Ishikawa (cell line): Measurements from ENCODE around the gene PHF19.

Source experiments
- CEBPB ChIP-seq: IDR thresholded peaks from 2 replicates; pipeline ENCODE4 v1.6.1; 2012
- CREB1 ChIP-seq: IDR thresholded peaks from 2 replicates; pipeline ENCODE4 v1.6.1; 2012; ENCODE audit warnings: low read depth
- EGR1 ChIP-seq: IDR thresholded peaks from 2 replicates; pipeline ENCODE4 v1.6.1; 2012
- EP300 ChIP-seq: IDR thresholded peaks from 2 replicates; pipeline ENCODE4 v1.6.1; 2012; ENCODE audit warnings: borderline replicate concordance
- FOXM1 ChIP-seq: IDR thresholded peaks from 2 replicates; pipeline ENCODE4 v1.6.1; 2012; ENCODE audit warnings: low read depth, borderline replicate concordance
- MAX ChIP-seq: IDR thresholded peaks from 2 replicates; pipeline ENCODE4 v1.6.1; 2012
- NFIC ChIP-seq: IDR thresholded peaks from 2 replicates; pipeline ENCODE4 v1.6.1; 2012
- RAD21 ChIP-seq: IDR thresholded peaks from 2 replicates; pipeline ENCODE4 v1.6.1; 2012; ENCODE audit warnings: low read depth
- TAF1 ChIP-seq: IDR thresholded peaks from 2 replicates; pipeline ENCODE4 v1.6.1; 2012; ENCODE audit warnings: low read depth, mild to moderate bottlenecking
- TCF12 ChIP-seq: IDR thresholded peaks from 2 replicates; pipeline ENCODE4 v1.6.1; 2012; ENCODE audit warnings: low read depth
- TEAD4 ChIP-seq: IDR thresholded peaks from 2 replicates; pipeline ENCODE4 v1.6.1; 2012
- YY1 ChIP-seq: IDR thresholded peaks from 2 replicates; pipeline ENCODE4 v1.6.1; 2012; ENCODE audit warnings: low read depth
- ZBTB7A ChIP-seq: IDR thresholded peaks from 2 replicates; pipeline ENCODE4 v1.6.1; 2012; ENCODE audit warnings: low read depth
- TF ChIP-seq, protein P1 (sequence below): IDR thresholded peaks from 2 replicates; pipeline ENCODE4 v1.6.1; 2012
- TF ChIP-seq, protein P2 (sequence below): IDR thresholded peaks from 2 replicates; pipeline ENCODE4 v1.6.1; 2012; ENCODE audit warnings: low read depth, mild to moderate bottlenecking

The PHF19 gene

DNA sequence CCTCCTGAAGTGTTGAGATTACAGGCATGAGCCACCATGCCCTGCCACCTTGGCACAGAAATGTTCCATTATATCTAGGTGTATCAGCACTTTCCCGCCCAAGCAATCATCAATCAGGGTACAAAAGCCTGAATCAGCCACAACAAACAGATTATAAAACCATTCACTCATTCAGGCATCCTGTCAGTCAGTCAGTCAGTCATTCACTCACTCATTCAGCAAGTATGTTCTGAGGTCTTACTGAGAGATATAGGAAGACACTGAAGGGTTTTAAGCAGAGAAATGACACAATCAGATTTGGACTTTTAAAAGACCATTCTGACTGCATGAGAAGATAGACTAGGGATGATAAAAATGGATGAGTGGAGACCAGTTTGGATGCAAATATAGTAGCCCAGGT is 47.3 kb downstream of the PHF19 start:
- TF ChIP-seq, protein P1, sequence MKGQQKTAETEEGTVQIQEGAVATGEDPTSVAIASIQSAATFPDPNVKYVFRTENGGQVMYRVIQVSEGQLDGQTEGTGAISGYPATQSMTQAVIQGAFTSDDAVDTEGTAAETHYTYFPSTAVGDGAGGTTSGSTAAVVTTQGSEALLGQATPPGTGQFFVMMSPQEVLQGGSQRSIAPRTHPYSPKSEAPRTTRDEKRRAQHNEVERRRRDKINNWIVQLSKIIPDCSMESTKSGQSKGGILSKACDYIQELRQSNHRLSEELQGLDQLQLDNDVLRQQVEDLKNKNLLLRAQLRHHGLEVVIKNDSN, result no peak

GRCh38 chr9:120820095-120820494 is 56.9 kb downstream of the PHF19 start:
- TF ChIP-seq TAF1 (no peak), CREB1 (no peak), MAX (no peak), RAD21 (no peak), TEAD4 (no peak), EGR1 (no peak), EP300 (no peak), FOXM1 (no peak), TCF12 (no peak), ZBTB7A (no peak), YY1 (no peak), NFIC (no peak), CEBPB (no peak)
- TF ChIP-seq, protein P1, result no peak
- TF ChIP-seq, protein P2, sequence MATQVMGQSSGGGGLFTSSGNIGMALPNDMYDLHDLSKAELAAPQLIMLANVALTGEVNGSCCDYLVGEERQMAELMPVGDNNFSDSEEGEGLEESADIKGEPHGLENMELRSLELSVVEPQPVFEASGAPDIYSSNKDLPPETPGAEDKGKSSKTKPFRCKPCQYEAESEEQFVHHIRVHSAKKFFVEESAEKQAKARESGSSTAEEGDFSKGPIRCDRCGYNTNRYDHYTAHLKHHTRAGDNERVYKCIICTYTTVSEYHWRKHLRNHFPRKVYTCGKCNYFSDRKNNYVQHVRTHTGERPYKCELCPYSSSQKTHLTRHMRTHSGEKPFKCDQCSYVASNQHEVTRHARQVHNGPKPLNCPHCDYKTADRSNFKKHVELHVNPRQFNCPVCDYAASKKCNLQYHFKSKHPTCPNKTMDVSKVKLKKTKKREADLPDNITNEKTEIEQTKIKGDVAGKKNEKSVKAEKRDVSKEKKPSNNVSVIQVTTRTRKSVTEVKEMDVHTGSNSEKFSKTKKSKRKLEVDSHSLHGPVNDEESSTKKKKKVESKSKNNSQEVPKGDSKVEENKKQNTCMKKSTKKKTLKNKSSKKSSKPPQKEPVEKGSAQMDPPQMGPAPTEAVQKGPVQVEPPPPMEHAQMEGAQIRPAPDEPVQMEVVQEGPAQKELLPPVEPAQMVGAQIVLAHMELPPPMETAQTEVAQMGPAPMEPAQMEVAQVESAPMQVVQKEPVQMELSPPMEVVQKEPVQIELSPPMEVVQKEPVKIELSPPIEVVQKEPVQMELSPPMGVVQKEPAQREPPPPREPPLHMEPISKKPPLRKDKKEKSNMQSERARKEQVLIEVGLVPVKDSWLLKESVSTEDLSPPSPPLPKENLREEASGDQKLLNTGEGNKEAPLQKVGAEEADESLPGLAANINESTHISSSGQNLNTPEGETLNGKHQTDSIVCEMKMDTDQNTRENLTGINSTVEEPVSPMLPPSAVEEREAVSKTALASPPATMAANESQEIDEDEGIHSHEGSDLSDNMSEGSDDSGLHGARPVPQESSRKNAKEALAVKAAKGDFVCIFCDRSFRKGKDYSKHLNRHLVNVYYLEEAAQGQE, result no peak

DNA sequence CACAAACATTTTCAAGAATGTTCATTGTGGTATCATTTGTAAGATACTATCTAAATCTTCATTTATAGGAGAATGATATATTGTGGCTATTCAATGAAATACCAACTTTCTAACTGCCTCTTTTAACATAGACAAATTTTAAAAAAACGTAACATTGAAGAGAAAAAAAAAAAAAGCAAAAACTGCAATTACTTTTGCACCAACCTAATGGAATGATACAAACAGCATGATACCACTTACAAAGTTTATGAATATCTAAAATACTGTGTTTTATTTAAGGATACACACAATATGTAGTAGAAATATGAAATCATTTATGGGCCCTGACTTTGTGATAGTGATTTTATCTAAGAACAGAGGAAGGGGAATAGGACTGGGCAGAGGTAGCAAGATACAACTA is 58.4 kb downstream of the PHF19 start:
- TF ChIP-seq MAX (no peak), TEAD4 (no peak), TAF1 (no peak), EP300 (no peak), NFIC (no peak)

GRCh38 chr9:120815075-120815474 is 61.9 kb downstream of the PHF19 start:
- TF ChIP-seq ZBTB7A (no peak), TAF1 (no peak), EGR1 (no peak), EP300 (no peak), YY1 (no peak), FOXM1 (no peak), CEBPB (no peak), MAX (no peak), CREB1 (no peak)
- TF ChIP-seq, protein P1, result no peak
- TF ChIP-seq, protein P2, result no peak

DNA sequence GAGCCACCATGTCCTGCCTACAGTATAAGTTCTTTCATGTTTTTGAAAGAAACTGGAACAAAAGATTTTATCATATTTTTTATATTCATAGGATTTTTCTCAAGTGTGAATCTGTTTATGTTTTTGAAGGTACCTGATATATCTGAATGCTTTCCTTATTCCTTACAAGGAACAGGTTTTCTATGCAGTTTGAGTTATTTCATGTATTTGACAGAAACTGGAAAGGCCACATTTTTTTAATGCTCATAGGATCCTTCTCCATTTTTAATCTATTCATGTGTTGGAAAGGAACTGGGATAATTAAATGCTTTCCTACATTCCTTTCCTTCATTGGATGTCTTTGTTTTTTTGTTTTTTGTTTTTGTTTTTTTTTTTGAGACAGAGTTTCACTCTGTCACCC is 68.1 kb downstream of the PHF19 start:
- TF ChIP-seq, protein P1, result no peak
- TF ChIP-seq, protein P2, result no peak
- no peak for TF ChIP-seq YY1
- no peak for TF ChIP-seq CEBPB
- TF ChIP-seq TEAD4, result no peak
- no peak for TF ChIP-seq EGR1
- no peak for TF ChIP-seq ZBTB7A
- TF ChIP-seq CREB1, result no peak
- TF ChIP-seq TCF12, result no peak
